DOHH2 (cell line): ENCODE data around the gene PDE4B.
"Not testable (repeated sequence)": the region's sequence is repeated elsewhere in the genome, so short reads cannot be mapped to it uniquely, and the experiment has no call there.

Experiments used
- H3F3A ChIP-seq: fragments of 200-600 bp; sonication (generic), shearing (Covaris generic); 2 replicates; pipeline ENCODE4 v1.6.0; 2016; ENCODE audit warnings: antibody characterized with exemption, mild to moderate bottlenecking; ENCODE audit not compliant: control insufficient read depth, insufficient read depth
- H3K27ac ChIP-seq: fragments of 200-600 bp; sonication (generic); 2 replicates; pipeline ENCODE4 v1.5.1; 2014; ENCODE audit warnings: low read depth, mild to moderate bottlenecking, low read length, moderate library complexity
- H3K27me3 ChIP-seq: fragments of 200-600 bp; sonication (generic); 2 replicates; pipeline ENCODE4 v1.6.1; 2014; ENCODE audit warnings: mild to moderate bottlenecking, low read length, mixed read lengths; ENCODE audit not compliant: control insufficient read depth
- H3K36me3 ChIP-seq: fragments of 200-600 bp; sonication (generic); 2 replicates; pipeline ENCODE4 v1.6.1; 2014; ENCODE audit warnings: mild to moderate bottlenecking, low read length, moderate library complexity, mixed read lengths; ENCODE audit not compliant: control insufficient read depth
- H3K4me1 ChIP-seq: fragments of 200-600 bp; sonication (generic); 2 replicates; pipeline ENCODE4 v1.6.1; 2014; ENCODE audit warnings: mild to moderate bottlenecking, low read length, mixed read lengths; ENCODE audit not compliant: control insufficient read depth
- H3K4me2 ChIP-seq: fragments of 200-600 bp; sonication (generic); 2 replicates; pipeline ENCODE4 v1.6.0; 2014; ENCODE audit warnings: mild to moderate bottlenecking, low read length, moderate library complexity
- H3K4me3 ChIP-seq: fragments of 200-600 bp; sonication (generic); 2 replicates; pipeline ENCODE4 v1.5.1; 2014; ENCODE audit warnings: mild to moderate bottlenecking, low read length, mixed read lengths
- H3K79me2 ChIP-seq: fragments of 200-600 bp; sonication (generic); 2 replicates; pipeline ENCODE4 v1.6.1; 2014; ENCODE audit warnings: mild to moderate bottlenecking, low read length, mixed read lengths; ENCODE audit not compliant: control insufficient read depth
- H3K9me2 ChIP-seq: fragments of 200-600 bp; sonication (generic); replicated peaks from 2 replicates; pipeline ENCODE4 v1.6.1; 2014; ENCODE audit warnings: mild to moderate bottlenecking, low read length, mixed read lengths; ENCODE audit not compliant: control insufficient read depth
- H3K9me3 ChIP-seq: fragments of 200-600 bp; sonication (generic); 2 replicates; pipeline ENCODE4 v1.6.1; 2014; ENCODE audit warnings: antibody characterized with exemption, low read length, mixed read lengths; ENCODE audit not compliant: control insufficient read depth, insufficient read depth
- H4K20me1 ChIP-seq: fragments of 200-600 bp; sonication (generic); 2 replicates; pipeline ENCODE4 v1.6.0; 2014; ENCODE audit warnings: low read depth, mild to moderate bottlenecking, antibody characterized with exemption, low read length, moderate library complexity; ENCODE audit not compliant: control insufficient read depth, insufficient read depth
- CTCF ChIP-seq: fragments of 200-600 bp; sonication (generic); IDR thresholded peaks from one replicate; pipeline ENCODE4 v1.5.1; 2014; ENCODE audit warnings: antibody characterized with exemption, mild to moderate bottlenecking, low read depth, low read length; ENCODE audit not compliant: poor library complexity, severe bottlenecking
- EZH2phosphoT487 ChIP-seq: fragments of 200-600 bp; sonication (generic); IDR thresholded peaks from 2 replicates; pipeline ENCODE4 v1.6.1; 2017; ENCODE audit warnings: borderline replicate concordance, mild to moderate bottlenecking, antibody characterized with exemption, low read length, moderate library complexity, mixed read lengths

Gene PDE4B

DNA sequence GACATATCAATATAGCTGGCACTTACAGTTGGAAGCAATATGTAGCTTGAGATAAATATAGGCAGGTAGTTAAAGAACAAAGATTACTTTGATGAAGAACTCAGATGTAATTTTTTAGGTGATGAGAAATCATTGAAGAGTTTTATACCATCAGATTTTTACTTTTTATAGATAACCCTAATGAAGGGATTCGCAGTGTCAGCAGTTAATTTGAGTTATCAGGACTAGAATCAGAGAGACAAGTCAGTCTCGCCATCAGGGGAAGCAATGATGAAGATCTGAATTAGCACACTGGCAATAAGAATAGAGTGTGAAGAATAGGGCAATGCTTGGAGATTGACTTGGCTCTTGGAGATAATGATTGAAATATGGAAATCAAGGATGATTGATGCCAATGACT, 342.5 kb downstream of the PDE4B start:
- H3F3A ChIP-seq, result no peaks in the 10 kb centered on the region
- H3K36me3 ChIP-seq, result no peaks in the 10 kb centered on the region
- TF ChIP-seq CTCF (no peak), EZH2phosphoT487 (no peak)
- H3K79me2 ChIP-seq, result no peaks in the 10 kb centered on the region
- no peaks in the 10 kb centered on the region for H3K9me2 ChIP-seq
- H3K27ac ChIP-seq, result no peak overlapping the region
- no peak overlapping the region for H3K4me2 ChIP-seq
- H3K4me1 ChIP-seq, result peaks cover 15% of the 10 kb centered on the region
- no peaks in the 10 kb centered on the region for H3K27me3 ChIP-seq
- no peaks in the 10 kb centered on the region for H3K9me3 ChIP-seq
- no peaks in the 10 kb centered on the region for H4K20me1 ChIP-seq
- no peak overlapping the region for H3K4me3 ChIP-seq

DNA sequence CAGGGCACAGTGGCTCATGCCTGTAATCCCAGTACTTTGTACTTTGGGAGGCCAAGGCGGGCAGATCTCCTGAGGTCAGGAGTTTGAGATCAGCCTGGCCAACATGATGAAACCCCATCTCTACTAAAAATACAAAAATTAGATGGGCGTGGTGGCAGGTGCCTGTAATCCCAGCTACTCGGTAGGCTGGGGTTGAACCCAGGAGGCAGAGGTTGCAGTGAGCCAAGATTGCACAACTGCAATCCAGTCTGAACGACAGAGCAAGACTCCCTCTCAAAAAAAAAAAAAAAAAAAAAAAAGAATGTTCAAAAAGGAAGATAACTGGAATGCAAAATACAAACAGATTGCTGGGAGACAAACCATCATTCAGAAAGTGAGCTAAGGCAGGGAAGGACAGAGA, 343.7 kb downstream of the PDE4B start:
- not testable (repeated sequence) for H3K27me3 ChIP-seq, H3F3A ChIP-seq, H3K9me2 ChIP-seq, H3K9me3 ChIP-seq, H3K36me3 ChIP-seq, H3K27ac ChIP-seq, H3K4me3 ChIP-seq, H3K79me2 ChIP-seq, H3K4me2 ChIP-seq, H4K20me1 ChIP-seq
- H3K4me1 ChIP-seq, result peaks cover 15% of the 10 kb centered on the region

DNA sequence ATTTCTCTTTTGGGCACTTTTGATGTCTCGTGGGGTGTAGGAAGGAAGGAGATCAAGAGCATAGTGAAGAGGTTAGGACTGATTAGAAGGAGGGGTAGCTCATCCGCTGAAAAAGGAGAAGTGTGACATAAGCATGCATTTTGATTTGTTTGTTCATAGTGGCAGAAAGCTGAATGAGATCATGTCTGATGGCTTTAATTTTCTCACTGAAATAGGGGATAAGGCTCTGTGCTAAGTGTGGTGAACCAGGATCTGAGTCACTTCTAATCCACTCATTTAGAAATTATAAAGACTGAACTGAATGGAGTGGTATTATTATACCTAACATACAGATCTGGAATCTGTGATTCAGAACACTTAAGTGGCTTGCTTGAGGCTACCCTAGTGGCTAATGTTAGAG, 344.5 kb downstream of the PDE4B start:
- Histone ChIP-seq H3F3A (no peaks in the 10 kb centered on the region), H3K27ac (no peak overlapping the region), H3K4me1 (peaks cover 18% of the 10 kb centered on the region), H3K9me3 (no peaks in the 10 kb centered on the region), H4K20me1 (no peaks in the 10 kb centered on the region), H3K4me3 (no peak overlapping the region), H3K79me2 (no peaks in the 10 kb centered on the region), H3K27me3 (no peaks in the 10 kb centered on the region), H3K9me2 (no peaks in the 10 kb centered on the region), H3K4me2 (peak overlapping the region; percentile 19), H3K36me3 (no peaks in the 10 kb centered on the region)
- TF ChIP-seq EZH2phosphoT487, result no peak
- no peak for TF ChIP-seq CTCF

- Histone ChIP-seq H3K27me3 (no peaks in the 10 kb centered on the region), H3F3A (no peaks in the 10 kb centered on the region), H3K79me2 (no peaks in the 10 kb centered on the region), H3K36me3 (no peaks in the 10 kb centered on the region), H4K20me1 (no peaks in the 10 kb centered on the region), H3K4me1 (peaks cover 31% of the 10 kb centered on the region), H3K9me3 (no peaks in the 10 kb centered on the region), H3K27ac (no peak overlapping the region), H3K4me2 (no peak overlapping the region), H3K9me2 (no peaks in the 10 kb centered on the region), H3K4me3 (no peak overlapping the region)
- TF ChIP-seq EZH2phosphoT487, result no peak
- TF ChIP-seq CTCF, result no peak
Measured at GRCh38 chr1:66138613-66139012, 345.9 kb downstream of the PDE4B start.
